CD4-positive, alpha-beta T cell treated with Interleukin-6 at 100 ng/mL for 8 hours (primary cell): ENCODE measurements around the gene SAMD4A.

Experiments
- DNase-seq: peaks from one replicate; pipeline ENCODE4 v3.0.0-alpha.2; 2020; ENCODE audit warnings: mixed read lengths, low spot score

SAMD4A gene

GRCh38 chr14:54706769-54707168 is 139.8 kb downstream of the SAMD4A start:
- DNase-seq, result no peak

GRCh38 chr14:54708161-54708560 is 141.2 kb downstream of the SAMD4A start:
- DNase-seq, result no peak

GRCh38 chr14:54708982-54709381 is 142.1 kb downstream of the SAMD4A start:
- DNase-seq, result no peak

- no peak for DNase-seq
These were observed 142.5 kb downstream of the SAMD4A start for GRCh38 chr14:54709444-54709843.

- DNase-seq, result no peak
These were observed 142.9 kb downstream of the SAMD4A start for GRCh38 chr14:54709867-54710266.

GRCh38 chr14:54711312-54711711 is 144.4 kb downstream of the SAMD4A start:
- DNase-seq, result no peak

- DNase-seq, result peak; percentile 10
These were observed 145.0 kb downstream of the SAMD4A start for GRCh38 chr14:54711812-54712464.

GRCh38 chr14:54712465-54713200 is 145.7 kb downstream of the SAMD4A start:
- DNase-seq, result no peak

GRCh38 chr14:54713379-54713778 is 146.5 kb downstream of the SAMD4A start:
- DNase-seq, result no peak

- DNase-seq, result no peak
These were observed 148.3 kb downstream of the SAMD4A start for GRCh38 chr14:54715239-54715638.

- no peak for DNase-seq
These were observed 148.9 kb downstream of the SAMD4A start for GRCh38 chr14:54715811-54716210.

- no peak for DNase-seq
These were observed 149.9 kb downstream of the SAMD4A start for GRCh38 chr14:54716862-54717261.

GRCh38 chr14:54718046-54718445 is 151.1 kb downstream of the SAMD4A start:
- DNase-seq, result no peak

GRCh38 chr14:54719406-54719805 is 152.5 kb downstream of the SAMD4A start:
- DNase-seq, result no peak

- DNase-seq, result no peak
These were observed 156.0 kb downstream of the SAMD4A start for GRCh38 chr14:54722791-54723432.

GRCh38 chr14:54724123-54724522 is 157.2 kb downstream of the SAMD4A start:
- DNase-seq, result no peak

- no peak for DNase-seq
These were observed 157.9 kb downstream of the SAMD4A start for GRCh38 chr14:54724676-54725325.

GRCh38 chr14:54725998-54726397 is 159.1 kb downstream of the SAMD4A start:
- DNase-seq, result no peak

GRCh38 chr14:54727929-54728328 is 161.0 kb downstream of the SAMD4A start:
- no peak for DNase-seq

GRCh38 chr14:54728700-54729527 is 162.0 kb downstream of the SAMD4A start:
- no peak for DNase-seq

- DNase-seq, result peak; percentile 14
These were observed 163.4 kb downstream of the SAMD4A start for GRCh38 chr14:54730156-54730961.
